ENCODE data around the gene TM4SF20.

DNA sequence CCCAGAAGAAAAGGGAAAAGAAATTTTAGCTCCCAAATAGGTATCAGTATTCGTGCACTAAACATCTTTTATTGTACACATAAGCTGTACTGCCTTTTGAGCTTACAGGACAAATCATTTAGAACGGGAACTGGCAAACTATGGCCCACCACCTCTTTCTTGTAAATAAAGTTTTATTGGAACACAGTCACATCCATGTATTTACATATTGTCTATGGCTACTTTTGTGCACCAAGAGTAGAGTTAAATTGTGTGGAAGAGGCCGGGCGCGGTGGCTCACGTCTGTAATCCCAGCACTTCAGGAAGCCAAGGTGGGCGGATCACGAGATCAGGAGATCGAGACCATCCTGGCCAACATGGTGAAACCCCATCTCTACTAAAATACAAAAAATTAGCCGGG, 5.7 kb downstream of the TM4SF20 start:
- TF ChIP-seq ZNF274 (IDR thresholded peaks at IDR 0.05; ENCODE audit: low read depth, low read length), result no peak
- TF ChIP-seq SUZ12 (IDR thresholded peaks at IDR 0.05; ENCODE audit: extremely low read depth, insufficient read depth, insufficient read length), result no peak
- TF ChIP-seq YY1 (IDR thresholded peaks at IDR 0.05; ENCODE audit: insufficient read depth, insufficient read length), result no peak
